GM21717 (cell line): ENCODE data around the gene SLC2A3.
"Not testable (repeated sequence)": the region's sequence is repeated elsewhere in the genome, so short reads cannot be mapped to it uniquely, and the experiment has no call there.

Experiments used
- ATAC-seq: cut with Tn5 transposase; IDR thresholded peaks from one replicate; pipeline ENCODE4 v1.9.1; 2021; ENCODE audit warnings: mild to moderate bottlenecking, moderate library complexity; ENCODE audit not compliant: unreplicated experiment

Gene SLC2A3

DNA sequence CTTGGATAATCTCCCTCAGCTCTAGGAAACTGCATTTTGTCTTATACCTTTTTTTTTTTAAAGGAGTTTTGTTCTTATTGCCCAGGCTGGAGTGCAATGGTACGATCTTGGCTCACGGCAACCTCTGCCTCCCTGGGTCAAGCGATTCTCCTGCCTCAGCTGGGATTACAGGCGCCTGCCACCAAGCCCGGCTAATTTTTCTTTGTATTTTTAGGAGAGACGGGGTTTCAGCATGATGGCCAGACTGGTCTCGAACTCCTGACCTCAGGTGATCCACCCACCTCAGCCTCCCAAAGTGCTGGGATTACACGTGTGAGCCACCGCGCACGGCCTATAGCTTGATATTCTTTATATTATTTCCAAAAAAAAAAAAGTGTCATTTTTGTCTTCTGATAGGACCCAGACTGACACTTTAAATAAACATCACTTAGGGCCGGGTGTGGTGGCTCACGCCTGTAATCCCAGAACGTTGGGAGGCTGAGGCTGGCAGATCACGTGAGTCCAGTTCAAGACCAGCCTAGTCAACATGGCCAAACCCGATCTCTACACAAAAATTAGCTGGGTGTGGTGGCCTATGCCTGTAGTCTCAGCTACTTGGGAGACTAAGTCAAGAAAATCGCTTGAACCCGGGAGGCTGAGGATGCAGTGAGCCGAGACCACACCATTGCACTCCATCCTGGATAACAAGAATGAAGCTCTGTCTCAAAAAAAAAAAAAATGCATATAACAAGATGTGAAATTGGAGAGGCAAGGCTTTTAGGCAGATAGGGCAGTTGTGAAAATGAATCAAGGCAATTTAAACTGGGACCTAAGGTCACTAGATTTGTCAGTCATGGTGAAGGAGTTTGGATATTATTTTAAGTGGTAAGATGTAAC lies 18.4 kb downstream of the SLC2A3 start:
- no peak for ATAC-seq

GRCh38 chr12:7916936-7917335 lies 19.1 kb downstream of the SLC2A3 start:
- no peak for ATAC-seq

DNA sequence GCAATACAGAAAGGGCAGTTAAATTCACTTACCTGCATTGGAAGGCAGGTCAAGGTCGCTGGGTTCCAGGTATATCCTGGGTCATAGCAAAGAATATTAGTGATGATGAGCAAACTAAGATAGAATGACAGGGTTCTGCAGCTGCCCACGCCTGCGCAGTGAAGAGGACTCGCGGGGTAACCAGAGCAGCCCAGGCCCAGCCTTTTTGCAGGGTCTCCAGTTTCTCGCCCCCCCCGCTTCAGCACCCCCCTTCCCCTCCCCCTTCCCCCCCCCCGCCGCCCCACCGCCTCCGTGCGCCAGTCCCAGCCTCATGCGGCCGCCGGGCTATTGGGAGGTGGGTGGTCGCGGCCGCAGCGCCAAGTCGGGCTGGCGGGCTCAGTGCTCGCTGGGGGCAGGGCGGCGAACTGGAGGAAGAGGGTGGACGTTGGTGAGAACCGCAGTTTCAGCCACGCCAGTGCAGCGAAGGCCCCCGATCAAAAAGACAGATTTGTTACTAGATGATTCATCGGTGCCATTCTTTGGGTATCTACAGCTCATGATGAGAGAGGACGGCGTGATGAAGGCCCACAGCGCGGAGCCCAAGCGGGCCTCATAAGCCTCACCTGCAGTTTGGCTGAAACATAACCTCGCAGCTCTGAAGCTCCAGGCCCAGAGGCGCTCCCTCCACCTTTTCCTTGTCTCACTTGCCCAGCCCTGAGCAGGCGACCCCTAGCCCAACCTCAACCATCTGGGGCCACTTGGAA lies 20.2 kb downstream of the SLC2A3 start:
- no peak for ATAC-seq

DNA sequence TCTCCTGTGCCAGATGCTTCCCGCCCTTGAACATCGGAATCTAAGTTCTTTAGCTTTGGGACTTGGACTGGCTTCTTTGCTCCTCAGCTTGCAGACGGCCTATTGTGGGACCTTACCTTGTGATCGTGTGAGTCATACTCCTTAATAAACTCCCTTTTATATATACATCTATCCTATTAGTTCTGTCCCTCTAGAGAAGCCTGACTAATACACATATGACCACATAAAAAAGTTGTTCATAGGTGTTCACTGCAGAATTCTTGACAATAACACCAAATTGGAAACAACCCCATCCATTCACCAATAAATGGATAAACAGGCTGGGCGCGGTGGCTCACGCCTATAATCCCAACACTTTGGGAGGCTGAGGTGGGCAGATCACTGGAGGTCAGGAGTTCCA lies 25.9 kb downstream of the SLC2A3 start:
- ATAC-seq = not testable (repeated sequence)

DNA sequence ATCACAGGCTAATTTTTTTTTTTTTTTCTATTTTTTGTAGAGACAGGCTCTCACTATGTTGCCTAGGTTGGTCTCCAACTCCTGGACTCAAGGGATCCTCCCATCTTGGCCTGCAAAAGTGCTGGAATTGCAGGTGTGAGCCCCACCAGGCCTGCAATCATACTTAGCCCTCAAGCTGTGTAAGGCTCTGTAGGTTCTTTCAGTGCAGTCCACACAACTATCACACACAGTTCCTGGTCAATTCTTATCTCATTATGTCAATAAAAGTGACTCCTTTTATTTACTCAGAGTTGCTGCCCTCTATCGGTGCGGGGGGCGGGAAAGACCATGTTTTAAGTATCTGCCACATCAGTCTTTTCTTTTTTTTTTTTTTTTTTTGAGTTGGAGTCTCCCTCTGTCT lies 29.0 kb downstream of the SLC2A3 start:
- ATAC-seq = no peak

- ATAC-seq = not testable (repeated sequence)
These were observed 29.7 kb downstream of the SLC2A3 start for GRCh38 chr12:7906303-7906702.

DNA sequence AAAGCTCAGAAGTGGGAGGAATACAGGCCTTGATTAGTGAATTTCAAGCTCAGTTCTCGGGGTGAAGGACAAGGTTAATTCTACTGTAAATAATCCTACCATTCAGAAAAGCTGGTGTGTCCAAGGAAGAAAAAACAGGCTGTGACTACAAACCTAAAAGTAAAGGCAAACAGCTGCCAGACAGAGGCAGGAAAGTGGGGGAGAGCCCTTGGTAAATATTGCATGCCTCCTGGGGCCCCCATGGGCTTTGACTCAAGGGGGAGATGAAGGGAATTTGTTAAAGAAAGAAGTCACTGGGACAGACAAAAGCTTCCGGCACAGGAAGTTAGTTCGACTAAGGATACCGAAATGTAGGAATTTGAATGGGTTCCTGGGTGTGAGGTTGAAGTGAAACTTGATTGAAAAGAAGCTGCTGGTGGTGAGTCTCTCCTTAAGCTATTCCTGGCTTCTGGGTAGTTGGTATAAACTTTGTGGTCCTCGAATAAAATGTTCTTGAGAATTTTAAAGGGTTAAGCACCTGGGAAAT lies 30.3 kb downstream of the SLC2A3 start:
- ATAC-seq = not testable (repeated sequence)

DNA sequence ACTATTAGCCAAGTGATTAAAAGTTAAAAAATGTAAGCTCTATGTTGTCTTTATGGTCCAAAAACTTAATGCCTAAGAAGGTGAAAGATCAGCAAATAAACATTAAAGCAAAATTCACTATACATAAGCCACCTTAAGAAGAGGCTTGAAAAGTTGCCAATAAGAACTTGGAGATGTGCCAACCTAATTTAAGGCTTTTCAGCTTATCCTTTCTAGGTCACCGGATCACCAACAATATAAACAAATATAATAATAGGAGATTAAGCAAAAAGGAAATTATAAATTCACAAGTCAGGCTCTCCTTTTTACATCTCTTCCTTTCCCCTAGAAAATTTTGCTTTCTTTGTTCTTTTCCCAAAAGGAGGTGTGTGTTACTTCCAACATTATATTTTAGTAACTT lies 30.9 kb downstream of the SLC2A3 start:
- no peak for ATAC-seq

DNA sequence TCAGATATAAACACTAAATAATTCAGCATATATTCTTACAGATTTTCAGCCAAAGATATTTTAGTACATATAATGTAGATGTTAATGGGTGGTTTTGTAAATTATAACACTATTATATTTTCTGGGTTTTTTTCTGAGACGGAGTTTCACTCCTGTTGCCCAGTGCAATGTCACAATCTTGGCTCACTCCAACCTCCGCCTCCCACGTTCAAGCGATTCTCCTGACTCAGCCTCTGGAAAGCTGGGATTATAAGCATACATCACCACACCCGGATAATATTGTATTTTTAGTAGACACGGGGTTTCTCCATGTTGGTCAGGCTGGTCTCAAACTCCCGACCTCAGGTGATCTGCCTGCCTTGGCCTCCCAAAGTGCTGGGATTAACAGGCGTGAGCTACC lies 33.6 kb downstream of the SLC2A3 start:
- not testable (repeated sequence) for ATAC-seq

DNA sequence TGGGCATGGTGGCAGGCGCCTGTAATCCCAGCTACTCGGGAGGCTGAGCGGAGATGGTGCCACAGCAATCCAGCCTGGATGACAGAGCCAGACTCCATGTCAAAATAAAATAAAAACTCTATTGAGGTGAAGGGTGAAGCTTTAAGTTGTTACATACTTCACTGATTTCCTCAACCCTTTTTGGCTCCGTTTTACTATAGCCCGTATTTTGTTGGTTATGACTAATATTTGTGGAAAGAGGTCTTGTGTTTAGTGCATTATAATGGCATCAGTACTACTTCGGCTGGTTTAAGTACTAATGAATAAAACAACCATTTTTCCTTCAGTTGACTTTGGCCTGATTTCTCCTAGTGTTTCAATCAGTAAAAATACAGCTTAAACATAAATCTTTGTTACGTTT lies 36.2 kb downstream of the SLC2A3 start:
- no peak for ATAC-seq

DNA sequence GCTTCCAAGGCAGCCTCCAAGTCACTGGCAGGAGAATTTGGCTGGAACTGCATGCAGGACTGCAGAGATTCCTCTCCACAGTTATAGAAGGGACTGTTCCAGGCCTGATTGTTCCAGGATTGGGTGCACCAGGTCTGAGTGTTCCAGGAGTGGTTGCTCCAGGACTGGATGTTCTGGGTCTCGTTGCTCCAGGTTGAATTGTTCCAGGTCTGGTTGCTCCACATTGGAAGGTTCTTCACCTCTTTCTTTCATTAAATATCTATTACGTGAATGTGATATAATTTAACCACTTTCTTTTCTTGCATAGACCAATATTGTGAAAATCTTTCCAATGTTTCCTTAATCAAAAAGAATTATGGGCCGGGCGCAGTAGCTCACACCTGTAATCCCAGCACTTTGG lies 39.3 kb downstream of the SLC2A3 start:
- not testable (repeated sequence) for ATAC-seq

DNA sequence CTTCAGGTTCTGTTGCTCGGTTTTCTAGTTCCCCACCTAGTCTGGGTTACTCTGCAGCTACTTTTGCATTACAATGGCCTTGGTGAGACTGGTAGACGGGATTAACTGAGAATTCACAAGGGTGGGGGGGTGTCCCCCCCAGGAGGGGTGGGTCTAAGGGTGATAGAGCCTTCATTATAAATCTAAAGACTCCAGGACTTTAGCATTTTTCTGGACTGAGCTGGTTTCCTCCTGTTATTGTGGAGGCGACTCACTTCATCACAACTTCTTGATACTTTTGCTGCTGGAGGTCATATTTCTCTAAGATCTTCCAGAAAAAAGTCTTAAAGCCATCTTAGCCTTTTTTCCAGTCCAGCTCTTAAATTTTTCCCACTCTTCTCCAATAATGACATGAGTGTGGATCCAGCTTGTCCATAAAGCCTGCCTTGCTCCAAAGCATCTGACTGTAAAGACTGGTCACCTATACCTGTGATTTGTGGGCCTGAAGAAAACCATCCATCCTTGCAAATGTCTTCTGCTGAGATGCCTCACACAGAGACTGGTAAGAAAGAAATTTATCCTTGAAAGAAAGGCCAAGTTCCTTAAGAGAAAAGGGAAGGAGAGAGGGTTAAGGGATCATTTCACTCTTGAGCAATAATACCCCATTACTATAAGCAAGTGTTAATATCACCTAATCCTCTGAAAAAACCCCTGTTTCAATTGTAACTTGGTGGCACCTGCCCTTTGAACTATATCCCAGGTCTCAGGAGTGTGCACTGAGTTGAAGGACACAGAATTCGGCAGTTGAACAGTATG lies 43.6 kb downstream of the SLC2A3 start:
- no peak for ATAC-seq

DNA sequence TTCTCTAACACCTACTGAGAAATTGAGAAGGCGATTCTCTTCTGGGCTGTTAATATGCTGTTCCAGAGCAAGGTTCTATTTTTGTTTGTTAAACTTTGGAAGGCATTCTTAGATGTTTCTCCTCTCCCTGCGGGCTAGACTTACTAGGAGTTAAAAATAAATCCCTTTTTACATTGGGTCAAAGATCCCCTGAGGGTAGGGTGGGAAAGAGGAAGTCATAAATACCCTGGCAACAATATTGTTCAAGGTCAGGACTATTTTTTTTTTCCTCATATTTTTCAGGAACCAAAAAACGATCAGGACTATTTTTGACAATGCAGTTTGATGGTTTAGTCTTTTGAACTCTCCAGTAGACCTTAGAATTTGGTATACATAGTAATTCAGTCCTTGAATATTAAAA lies 51.3 kb downstream of the SLC2A3 start:
- no peak for ATAC-seq

DNA sequence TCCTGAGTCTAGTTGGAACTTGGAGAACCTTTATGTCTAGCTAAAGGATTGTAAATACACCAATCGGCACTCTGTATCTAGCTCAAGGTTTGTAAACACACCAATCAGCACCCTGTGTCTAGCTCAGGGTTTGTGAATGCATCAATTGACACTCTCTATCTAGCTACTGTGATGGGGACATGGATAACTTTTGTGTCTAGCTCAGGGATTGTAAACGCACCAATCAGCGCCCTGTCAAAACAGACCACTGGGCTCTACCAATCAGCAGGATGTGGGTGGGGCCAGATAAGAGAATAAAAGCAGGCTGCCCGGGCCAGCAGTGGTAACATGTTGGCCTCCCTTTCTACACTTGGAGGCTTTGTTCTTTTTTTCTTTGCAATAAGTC lies 54.3 kb downstream of the SLC2A3 start:
- ATAC-seq = not testable (repeated sequence)

GRCh38 chr12:7880952-7881735 lies 54.8 kb downstream of the SLC2A3 start:
- ATAC-seq = not testable (repeated sequence)

GRCh38 chr12:7879246-7879645 lies 56.7 kb downstream of the SLC2A3 start:
- no peak for ATAC-seq

DNA sequence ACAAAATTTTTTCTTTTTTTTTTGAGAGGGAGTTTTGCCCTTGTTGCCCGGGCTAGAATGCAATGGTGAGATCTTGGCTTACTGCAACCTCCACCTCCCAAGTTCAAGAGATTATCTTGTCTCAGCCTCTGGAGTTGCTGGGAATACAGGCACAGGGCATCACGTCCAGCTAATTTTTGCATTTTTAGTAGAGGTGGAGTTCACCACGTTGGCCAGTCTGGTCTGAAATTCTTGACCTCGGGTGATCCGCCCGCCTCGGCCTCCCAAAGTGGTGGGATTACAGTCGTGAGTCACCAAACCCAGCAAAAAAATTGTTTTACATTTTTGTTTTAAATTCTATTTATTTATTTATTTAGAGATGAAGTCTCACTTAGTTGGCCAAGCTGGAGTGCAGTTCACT lies 58.6 kb downstream of the SLC2A3 start:
- no peak for ATAC-seq

DNA sequence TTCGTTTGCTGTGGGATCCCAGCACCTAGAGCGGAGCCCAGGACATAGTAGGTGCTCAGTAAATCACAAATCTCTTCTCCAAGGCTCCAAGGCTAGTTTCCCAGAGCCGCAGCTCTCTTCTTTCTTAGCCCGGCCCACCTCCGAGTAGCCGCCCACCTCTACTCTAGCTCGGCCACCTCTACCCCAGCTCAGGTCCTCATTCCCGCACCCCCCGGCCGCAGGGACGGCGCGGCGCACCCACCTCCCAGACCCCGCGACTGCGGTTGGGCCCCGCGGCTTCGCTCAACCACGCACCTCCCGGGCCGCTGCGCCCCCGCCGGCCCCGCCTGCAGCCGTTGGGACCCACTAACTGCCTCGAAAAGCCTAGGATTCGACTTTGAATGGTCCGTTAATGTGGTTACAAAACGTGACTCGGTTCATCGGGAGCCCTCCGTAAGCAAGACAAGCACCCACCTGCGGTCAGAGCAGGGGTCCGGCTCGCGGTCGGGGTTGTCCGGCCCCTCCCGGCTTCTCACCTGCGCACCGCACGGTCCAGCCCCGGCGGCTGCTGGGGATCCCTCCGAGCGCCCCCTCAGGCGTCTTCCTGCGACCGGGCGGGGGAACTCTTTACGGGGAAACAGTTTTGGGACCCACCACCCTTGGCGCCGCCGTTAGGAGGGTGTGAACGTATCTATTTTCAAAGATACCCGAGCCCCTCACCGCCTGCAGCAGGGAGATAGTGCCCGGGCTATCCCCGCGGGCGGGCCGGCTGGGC lies 63.2 kb downstream of the SLC2A3 start, which contains the start of gene SLC2A14:
Gene SLC2A14 (minus strand): TSS at position 350 of the 754 bp plus-strand sequence. CDS start 3,035 bp downstream, outside the sequence.
- no peak for ATAC-seq

- ATAC-seq = no peak
These were observed 65.7 kb downstream of the SLC2A3 start for GRCh38 chr12:7870335-7870734.
